Glomerular visceral epithelial cell (primary cell): Measurements from ENCODE around the gene USP24.
"Not testable (repeated sequence)": the region's sequence is repeated elsewhere in the genome, so short reads cannot be mapped to it uniquely, and the experiment has no call there.

Source experiments
- DNase-seq: peaks from one replicate; pipeline ENCODE4 v3.0.0-alpha.2; 2016; ENCODE audit errors: extremely low spot score

The USP24 gene

GRCh38 chr1:55199735-55200134, 15.4 kb downstream of the USP24 start:
- not testable (repeated sequence) for DNase-seq

- DNase-seq: no peak
Measured at GRCh38 chr1:55198044-55198443, 17.1 kb downstream of the USP24 start.

- no peak for DNase-seq
Measured at GRCh38 chr1:55197099-55197498, 18.1 kb downstream of the USP24 start.

- DNase-seq: no peak
Measured at GRCh38 chr1:55196433-55197035, 18.6 kb downstream of the USP24 start.

GRCh38 chr1:55195521-55196233, 19.5 kb downstream of the USP24 start:
- DNase-seq: no peak

GRCh38 chr1:55194851-55195250, 20.3 kb downstream of the USP24 start:
- DNase-seq: no peak

- DNase-seq: no peak
Measured at GRCh38 chr1:55192093-55192492, 23.1 kb downstream of the USP24 start.

- DNase-seq: not testable (repeated sequence)
Measured at GRCh38 chr1:55191219-55191952, 23.8 kb downstream of the USP24 start.

GRCh38 chr1:55190109-55190508, 25.1 kb downstream of the USP24 start:
- DNase-seq: no peak

GRCh38 chr1:55188909-55189308, 26.3 kb downstream of the USP24 start:
- no peak for DNase-seq

- no peak for DNase-seq
Measured at GRCh38 chr1:55185832-55186231, 29.3 kb downstream of the USP24 start.

GRCh38 chr1:55184859-55185258, 30.3 kb downstream of the USP24 start:
- DNase-seq: no peak

GRCh38 chr1:55181666-55182065, 33.5 kb downstream of the USP24 start:
- no peak for DNase-seq

GRCh38 chr1:55180075-55180670, 35.0 kb downstream of the USP24 start:
- DNase-seq: no peak

GRCh38 chr1:55179177-55179835, 35.9 kb downstream of the USP24 start:
- no peak for DNase-seq

- no peak for DNase-seq
Measured at GRCh38 chr1:55172687-55173086, 42.5 kb downstream of the USP24 start.

- no peak for DNase-seq
Measured at GRCh38 chr1:55172272-55172671, 42.9 kb downstream of the USP24 start.

- no peak for DNase-seq
Measured at GRCh38 chr1:55171694-55172093, 43.5 kb downstream of the USP24 start.

GRCh38 chr1:55170426-55170825, 44.7 kb downstream of the USP24 start:
- no peak for DNase-seq

GRCh38 chr1:55169126-55169525, 46.0 kb downstream of the USP24 start:
- no peak for DNase-seq

GRCh38 chr1:55168353-55168752, 46.8 kb downstream of the USP24 start:
- no peak for DNase-seq
